Activated T-cell treated with anti-CD3 and anti-CD28 coated beads, Interleukin-2, amount 50 U/mL, for 72 hours (primary cell): Measurements from ENCODE around the gene ARPP19. TPM values are rescaled to one million over a fixed set of nuclear protein-coding genes. Genes with fewer than 3 reads are reported as not detected.
"Not testable (repeated sequence)": the region's sequence is repeated elsewhere in the genome, so short reads cannot be mapped to it uniquely, and the experiment has no call there.

Source experiments
- ATAC-seq, 2 donors: fragments of 150-1000 bp; cut with Tn5 transposase; replicated peaks in 1 of 2; 2 replicates each; pipeline ENCODE4 v1.10.0; 2021; ENCODE audit warnings: moderate library complexity in 2 of 2, mild to moderate bottlenecking in 1 of 2
- DNase-seq, 2 donors: peaks; one replicate each; pipeline ENCODE4 v3.0.0; 2021 to 2022; ENCODE audit warnings: mixed read lengths in 1 of 2
- H3K27ac Mint-ChIP-seq: one replicate; pipeline ENCODE4 v1.8.0; 2022; ENCODE audit warnings: mild to moderate bottlenecking, moderate library complexity, mixed read lengths
- H3K27me3 Mint-ChIP-seq: one replicate; pipeline ENCODE4 v1.8.0; 2022; ENCODE audit warnings: low read depth, mixed read lengths
- H3K36me3 Mint-ChIP-seq, 2 donors: one replicate each; pipeline ENCODE4 v1.8.0; 2022; ENCODE audit warnings: mixed read lengths in 2 of 2, mild to moderate bottlenecking in 1 of 2; ENCODE audit not compliant: insufficient read depth in 2 of 2
- H3K4me1 Mint-ChIP-seq: one replicate; pipeline ENCODE4 v1.8.0; 2022; ENCODE audit warnings: low read depth, mixed read lengths
- H3K4me3 Mint-ChIP-seq, 2 donors: one replicate each; pipeline ENCODE4 v1.8.0; 2022; ENCODE audit warnings: mild to moderate bottlenecking in 2 of 2, mixed read lengths in 2 of 2, moderate library complexity in 2 of 2
- H3K9me3 Mint-ChIP-seq, 2 donors: one replicate each; pipeline ENCODE4 v1.8.0; 2022; ENCODE audit warnings: mixed read lengths in 2 of 2
- total RNA-seq, 2 donors: library from RNA; stranded (reverse); gene quantifications; one replicate each; pipeline ENCODE4 v1.2.3, GENCODE V29; 2022

The ARPP19 gene, protein sequence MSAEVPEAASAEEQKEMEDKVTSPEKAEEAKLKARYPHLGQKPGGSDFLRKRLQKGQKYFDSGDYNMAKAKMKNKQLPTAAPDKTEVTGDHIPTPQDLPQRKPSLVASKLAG
- 100 to 1,000 TPM; 128 to 143 TPM for total RNA-seq

DNA sequence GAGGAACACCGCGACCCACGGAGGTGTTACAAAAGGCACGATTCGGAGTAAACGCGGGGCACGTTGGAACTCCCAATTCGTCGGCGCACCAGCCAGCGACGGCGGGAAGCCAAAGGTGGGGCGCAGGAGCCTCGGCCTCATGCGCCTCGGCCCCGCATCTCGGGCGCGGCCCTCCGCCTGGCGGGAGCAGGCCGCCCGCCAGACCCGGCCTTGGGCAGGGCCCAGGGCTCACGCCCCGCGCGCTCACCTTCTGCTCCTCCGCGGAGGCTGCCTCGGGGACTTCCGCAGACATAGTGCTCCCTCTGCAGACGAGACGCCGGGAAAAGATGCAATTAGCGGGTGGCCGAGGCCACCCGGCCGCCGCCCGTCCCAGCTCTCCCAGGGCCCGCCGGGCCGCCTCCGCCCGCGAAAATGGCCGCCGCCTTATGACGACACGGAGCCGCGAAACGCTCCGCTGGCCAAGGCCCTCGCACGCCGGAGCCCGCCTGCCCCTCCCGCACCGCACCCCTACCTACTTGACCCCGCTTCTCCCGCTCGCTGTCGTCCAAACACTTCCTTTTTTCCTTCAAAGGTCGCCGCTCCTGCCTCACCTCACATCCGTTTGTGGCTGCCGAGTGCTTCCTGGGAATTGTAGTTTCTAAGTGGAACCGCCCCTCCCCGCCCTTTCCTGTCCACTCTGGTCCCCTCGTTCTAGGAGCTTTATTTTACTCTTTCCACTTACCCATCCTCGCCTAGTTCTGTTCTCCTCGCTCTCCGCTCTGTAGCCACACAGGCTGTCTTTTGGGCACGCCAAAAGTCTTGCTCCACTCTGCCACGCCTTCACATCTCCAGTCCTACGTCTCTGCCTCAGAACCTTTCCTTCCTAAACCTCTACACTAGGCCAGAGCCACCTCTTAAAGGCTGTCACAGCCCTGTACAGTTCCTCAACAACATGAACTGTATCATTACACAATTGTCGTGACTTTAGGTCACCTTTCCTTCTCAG is at the start of gene ARPP19:
Gene ARPP19, minus strand, starts transcription at position 430 of the 985 bp plus-strand sequence. Its CDS starts 138 bp downstream, at position 292.
- ATAC-seq (peak; percentile 75 to 78), DNase-seq (peak; percentile 82 to 84)
- Mint-ChIP-seq H3K9me3 (no peaks in the 10 kb centered on the region), H3K36me3 (peaks cover 0 to 12% of the 10 kb centered on the region in 2 donors), H3K27ac (peak within 1 kb of the TSS; percentile 99), H3K4me1 (peaks cover 28% of the 10 kb centered on the region), H3K27me3 (no peaks in the 10 kb centered on the region), H3K4me3 (peak within 1 kb of the TSS; percentile 87 to 97)

DNA sequence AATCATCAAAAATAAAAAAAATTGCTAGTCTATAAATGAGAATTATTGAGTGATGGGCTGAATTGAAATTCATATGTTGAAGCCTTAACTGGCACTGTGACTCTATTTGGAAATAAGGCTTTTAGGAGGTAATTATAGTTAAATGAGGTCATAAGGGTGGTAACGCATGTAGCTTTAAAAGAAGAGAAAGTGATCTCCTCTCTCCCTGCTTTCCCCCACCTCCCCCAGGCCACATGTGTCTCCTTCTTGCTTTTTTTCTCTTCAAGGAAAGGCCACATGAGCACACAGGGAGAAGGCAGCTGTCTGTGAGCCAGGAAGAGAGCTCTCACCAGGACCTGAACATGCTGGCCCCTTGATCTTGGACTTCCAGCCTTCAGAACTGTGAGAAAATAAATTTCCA is 48.2 kb upstream of the ARPP19 start:
- H3K27ac Mint-ChIP-seq, result no peak overlapping the region
- no peak for ATAC-seq
- H3K4me3 Mint-ChIP-seq, result no peak overlapping the region
- H3K27me3 Mint-ChIP-seq, result no peaks in the 10 kb centered on the region
- no peak for DNase-seq
- H3K36me3 Mint-ChIP-seq, result peaks cover 0 to 4% of the 10 kb centered on the region in 2 donors
- H3K9me3 Mint-ChIP-seq, result no peaks in the 10 kb centered on the region
- no peaks in the 10 kb centered on the region for H3K4me1 Mint-ChIP-seq

- Mint-ChIP-seq H3K4me3 (no peak overlapping the region), H3K27me3 (no peaks in the 10 kb centered on the region), H3K27ac (no peak overlapping the region), H3K36me3 (peaks cover 0 to 3% of the 10 kb centered on the region in 2 donors), H3K9me3 (no peaks in the 10 kb centered on the region), H3K4me1 (no peaks in the 10 kb centered on the region)
- no peak for DNase-seq
- no peak for ATAC-seq
Observed at GRCh38 chr15:52615302-52615701, 46.5 kb upstream of the ARPP19 start.

DNA sequence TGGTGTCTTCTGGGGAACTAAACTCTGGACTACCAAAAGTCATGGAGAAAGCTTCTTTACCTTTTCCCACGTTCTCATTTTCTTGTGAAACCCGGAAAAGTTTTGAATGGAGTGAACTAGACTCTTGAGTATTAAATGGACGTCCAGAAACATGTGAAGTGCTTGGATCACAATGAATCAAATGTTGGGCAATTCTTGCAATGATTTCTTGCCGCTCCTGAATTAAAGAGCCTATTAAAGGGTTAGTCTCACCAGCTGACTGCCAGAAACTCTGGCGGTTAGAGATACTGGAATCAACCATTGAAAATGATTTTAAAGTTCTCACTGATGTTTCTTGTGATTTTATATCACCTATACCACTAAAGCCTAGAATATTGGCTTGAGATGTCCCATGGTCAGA is 40.8 kb upstream of the ARPP19 start:
- Mint-ChIP-seq H3K9me3 (no peaks in the 10 kb centered on the region), H3K36me3 (peaks cover 0 to 1% of the 10 kb centered on the region in 2 donors)
- no peak for DNase-seq

GRCh38 chr15:52584414-52584813 is 15.6 kb upstream of the ARPP19 start:
- no peak overlapping the region for H3K4me3 Mint-ChIP-seq
- no peak for ATAC-seq
- H3K4me1 Mint-ChIP-seq, result no peaks in the 10 kb centered on the region
- no peaks in the 10 kb centered on the region for H3K27me3 Mint-ChIP-seq
- H3K27ac Mint-ChIP-seq, result no peak overlapping the region
- no peaks in the 10 kb centered on the region for H3K36me3 Mint-ChIP-seq
- no peak for DNase-seq
- no peaks in the 10 kb centered on the region for H3K9me3 Mint-ChIP-seq

More for the DNA sequence above, 40.8 kb upstream of the ARPP19 start:
- no peaks in the 10 kb centered on the region for H3K4me1 Mint-ChIP-seq
- no peak overlapping the region for H3K4me3 Mint-ChIP-seq
- no peaks in the 10 kb centered on the region for H3K27me3 Mint-ChIP-seq
- H3K27ac Mint-ChIP-seq, result no peak overlapping the region
- no peak for ATAC-seq

GRCh38 chr15:52579852-52580251 is 11.0 kb upstream of the ARPP19 start:
- no peak for ATAC-seq
- H3K36me3 Mint-ChIP-seq, result no peaks in the 10 kb centered on the region

DNA sequence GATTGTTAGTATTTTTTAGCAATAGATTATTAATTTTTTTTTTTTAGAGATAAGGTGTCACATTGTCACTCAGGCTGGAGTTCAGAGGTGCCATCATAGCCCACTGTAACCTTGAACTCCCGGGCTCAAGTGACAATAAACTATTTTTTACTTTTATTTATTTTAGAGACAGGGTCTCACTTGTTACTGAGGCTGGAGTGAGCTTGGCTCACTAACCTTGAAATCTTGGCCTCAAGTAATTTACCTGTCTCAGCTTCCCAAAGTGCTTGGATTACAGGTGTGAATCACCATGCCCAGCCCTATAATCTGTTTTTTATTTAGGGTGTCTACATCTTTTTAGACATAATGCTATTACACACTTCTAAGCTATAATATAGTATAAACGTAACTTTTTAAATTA is 7.9 kb upstream of the ARPP19 start:
- Mint-ChIP-seq H3K4me3 (no peak overlapping the region), H3K9me3 (peaks cover 0 to 3% of the 10 kb centered on the region in 2 donors), H3K27ac (no peak overlapping the region), H3K27me3 (no peaks in the 10 kb centered on the region), H3K36me3 (no peaks in the 10 kb centered on the region), H3K4me1 (no peaks in the 10 kb centered on the region)
- ATAC-seq (no peak), DNase-seq (no peak)

More at GRCh38 chr15:52579852-52580251, 11.0 kb upstream of the ARPP19 start:
- no peaks in the 10 kb centered on the region for H3K4me1 Mint-ChIP-seq
- no peak overlapping the region for H3K4me3 Mint-ChIP-seq
- no peak overlapping the region for H3K27ac Mint-ChIP-seq
- no peaks in the 10 kb centered on the region for H3K27me3 Mint-ChIP-seq
- DNase-seq, result no peak
- no peaks in the 10 kb centered on the region for H3K9me3 Mint-ChIP-seq

GRCh38 chr15:52575573-52575972 is 6.7 kb upstream of the ARPP19 start:
- not testable (repeated sequence) for ATAC-seq, H3K27ac Mint-ChIP-seq, H3K4me1 Mint-ChIP-seq, DNase-seq, H3K36me3 Mint-ChIP-seq, H3K27me3 Mint-ChIP-seq, H3K4me3 Mint-ChIP-seq, H3K9me3 Mint-ChIP-seq

DNA sequence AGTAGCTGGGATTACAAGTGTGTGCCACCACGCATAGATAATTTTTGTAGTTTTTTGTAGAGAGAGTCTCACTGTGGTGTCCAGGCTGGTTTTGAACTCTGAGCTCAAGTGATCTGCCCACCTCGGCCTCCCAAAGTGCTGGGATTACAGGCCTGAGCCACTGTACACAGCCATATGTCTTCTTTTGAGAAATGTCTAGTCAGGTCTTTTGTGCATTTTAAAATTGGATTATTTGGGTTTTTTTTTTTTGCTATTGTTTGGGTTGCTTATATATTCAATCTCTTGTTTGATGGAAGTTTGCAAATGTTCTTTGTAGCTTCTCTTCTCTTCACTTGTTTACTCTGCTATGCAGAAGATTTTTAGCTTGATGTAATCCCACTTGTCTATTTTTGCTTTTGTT is 6.2 kb upstream of the ARPP19 start:
- Mint-ChIP-seq H3K27me3 (no peaks in the 10 kb centered on the region), H3K4me1 (no peaks in the 10 kb centered on the region), H3K4me3 (no peak overlapping the region), H3K36me3 (no peaks in the 10 kb centered on the region), H3K27ac (no peak overlapping the region), H3K9me3 (peaks cover 0 to 3% of the 10 kb centered on the region in 2 donors)
- no peak for DNase-seq
- ATAC-seq, result no peak

DNA sequence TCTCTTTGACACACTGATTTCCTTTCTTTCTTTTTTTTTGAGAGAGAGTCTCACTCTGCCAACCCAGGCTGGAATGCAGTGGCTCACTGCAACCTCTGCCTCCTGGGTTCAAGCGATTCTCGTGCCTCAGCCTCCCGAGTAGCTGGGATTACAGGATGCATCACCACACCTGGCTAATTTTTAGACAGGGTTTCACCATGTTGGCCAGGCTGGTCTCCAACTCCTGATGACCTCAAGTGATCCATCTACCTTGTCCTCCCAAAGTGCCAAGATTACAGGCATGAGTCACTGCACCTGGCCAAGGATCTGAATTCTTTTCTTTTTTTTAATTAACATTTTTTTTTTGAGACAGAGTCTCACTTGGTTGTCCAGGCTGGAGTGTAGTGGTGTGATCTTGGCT is 5.8 kb upstream of the ARPP19 start:
- not testable (repeated sequence) for DNase-seq, H3K9me3 Mint-ChIP-seq, H3K27me3 Mint-ChIP-seq, H3K4me1 Mint-ChIP-seq, H3K27ac Mint-ChIP-seq, ATAC-seq, H3K4me3 Mint-ChIP-seq, H3K36me3 Mint-ChIP-seq

DNA sequence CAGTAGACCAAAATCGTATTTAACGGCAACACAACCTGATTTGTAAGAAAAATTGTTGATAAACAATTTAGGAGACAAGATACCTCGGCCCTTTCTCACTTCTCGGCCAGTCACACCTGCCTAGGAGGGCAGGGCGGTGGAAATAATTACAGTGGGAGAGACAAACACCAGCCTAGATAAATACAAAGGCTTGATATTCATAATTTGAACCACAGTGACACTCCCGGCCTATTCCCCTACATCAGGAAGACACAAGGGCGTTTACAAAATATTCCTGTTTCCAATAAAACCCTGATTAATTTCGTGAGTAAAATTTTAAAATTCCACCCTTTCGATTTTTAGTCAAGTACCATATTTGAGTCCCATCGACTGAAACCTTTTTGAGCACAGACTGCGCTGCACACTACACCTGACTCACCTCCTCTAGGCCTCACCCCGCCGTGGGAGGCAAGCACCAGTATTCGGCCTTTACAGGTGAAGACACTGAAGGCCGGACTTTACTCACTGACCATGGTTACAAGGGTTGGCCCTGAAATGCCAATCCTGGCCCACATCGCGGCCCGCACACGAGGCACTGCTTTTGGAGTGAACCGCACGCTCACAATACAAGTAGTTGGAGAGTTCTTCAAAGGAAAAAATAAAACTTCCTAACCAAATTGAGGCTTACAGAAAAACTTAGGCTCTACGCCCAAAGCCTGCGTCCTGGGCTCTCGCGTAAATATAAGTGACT is 794 bp downstream of the ARPP19 start:
- DNase-seq, result peak; percentile 68 to 69
- Mint-ChIP-seq H3K27ac (peak overlapping the region; percentile 99), H3K9me3 (no peaks in the 10 kb centered on the region), H3K4me1 (peaks cover 35% of the 10 kb centered on the region), H3K36me3 (peaks cover 0 to 12% of the 10 kb centered on the region in 2 donors), H3K4me3 (peak overlapping the region; percentile 87 to 97), H3K27me3 (no peaks in the 10 kb centered on the region)
- ATAC-seq, result peak; percentile 64 to 65

DNA sequence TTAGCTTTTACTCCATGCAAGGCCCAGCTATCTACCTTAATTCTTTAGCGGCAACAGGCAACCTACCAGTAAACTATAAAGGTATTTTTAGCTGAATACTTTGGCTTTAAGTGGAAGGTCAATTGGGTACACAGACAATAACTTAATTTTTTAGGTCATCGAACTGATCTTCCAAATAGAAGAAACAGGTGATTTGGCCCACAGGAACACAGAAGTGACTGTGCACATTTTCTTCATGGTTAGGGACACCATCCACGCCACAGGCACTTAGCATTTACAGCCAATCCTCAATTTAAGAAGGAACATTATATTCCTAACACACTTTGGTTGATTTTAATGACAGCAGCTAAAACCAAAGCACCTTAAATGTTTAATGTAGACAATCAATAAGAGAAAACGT is 1.9 kb downstream of the ARPP19 start:
- DNase-seq (no peak), ATAC-seq (no peak)
- Mint-ChIP-seq H3K36me3 (peaks cover 1 to 14% of the 10 kb centered on the region in 2 donors), H3K27me3 (no peaks in the 10 kb centered on the region), H3K27ac (peak overlapping the region; percentile 99), H3K4me1 (peaks cover 45% of the 10 kb centered on the region), H3K9me3 (no peaks in the 10 kb centered on the region), H3K4me3 (peak overlapping the region; percentile 87 to 97)
